Parathyroid adenoma (tissue), 2 donors: ENCODE measurements around the gene RAP1GAP.

Experiments used
- H2AFZ ChIP-seq: fragments of 300-600 bp; sonication (generic); one replicate; pipeline ENCODE4 v1.7.0; 2017; ENCODE audit warnings: antibody characterized with exemption, mild to moderate bottlenecking
- H3K27ac ChIP-seq: fragments of 300-600 bp; sonication (generic); one replicate; pipeline ENCODE4 v1.7.0; 2017
- H3K27me3 ChIP-seq: fragments of 300-600 bp; sonication (generic); one replicate; pipeline ENCODE4 v1.7.0; 2017; ENCODE audit warnings: low read length; ENCODE audit not compliant: control insufficient read depth, insufficient read depth
- H3K36me3 ChIP-seq: fragments of 300-600 bp; sonication (generic); one replicate; pipeline ENCODE4 v1.7.0; 2017; ENCODE audit warnings: low read length; ENCODE audit not compliant: control insufficient read depth, insufficient read depth
- H3K4me1 ChIP-seq: fragments of 300-600 bp; sonication (generic); one replicate; pipeline ENCODE4 v1.7.0; 2017; ENCODE audit warnings: control low read depth
- H3K4me2 ChIP-seq: fragments of 300-600 bp; sonication (generic); one replicate; pipeline ENCODE4 v1.7.0; 2017; ENCODE audit warnings: low read length
- H3K4me3 ChIP-seq: fragments of 300-600 bp; sonication (generic); one replicate; pipeline ENCODE4 v1.7.0; 2017; ENCODE audit warnings: low read depth, low read length
- H3K79me2 ChIP-seq: fragments of 300-600 bp; sonication (generic); one replicate; pipeline ENCODE4 v1.7.0; 2017; ENCODE audit warnings: control low read depth
- H3K9ac ChIP-seq: fragments of 300-600 bp; sonication (generic); one replicate; pipeline ENCODE4 v1.7.0; 2017; ENCODE audit warnings: mild to moderate bottlenecking
- H3K9me3 ChIP-seq: fragments of 300-600 bp; sonication (generic); one replicate; pipeline ENCODE4 v1.7.0; 2017; ENCODE audit warnings: low read length; ENCODE audit not compliant: control insufficient read depth
- CTCF ChIP-seq: fragments of 300-600 bp; sonication (generic); IDR thresholded peaks from one replicate; pipeline ENCODE4 v1.7.0; 2017; ENCODE audit warnings: antibody characterized with exemption, mild to moderate bottlenecking
- donor health status: primary hyperparathyroidism.

The RAP1GAP gene

GRCh38 chr1:21550097-21550496 is 119.1 kb downstream of the RAP1GAP start:
- no peaks in the 10 kb centered on the region for H3K9me3 ChIP-seq
- H3K4me2 ChIP-seq = no peak overlapping the region
- H3K4me3 ChIP-seq = no peak overlapping the region
- H2AFZ ChIP-seq = no peak overlapping the region
- H3K79me2 ChIP-seq = no peaks in the 10 kb centered on the region
- no peaks in the 10 kb centered on the region for H3K4me1 ChIP-seq
- no peak overlapping the region for H3K27ac ChIP-seq
- no peak for TF ChIP-seq CTCF
- no peaks in the 10 kb centered on the region for H3K27me3 ChIP-seq
- H3K9ac ChIP-seq = no peak overlapping the region
- no peaks in the 10 kb centered on the region for H3K36me3 ChIP-seq

- no peak overlapping the region for H3K9ac ChIP-seq
- H3K4me3 ChIP-seq = no peak overlapping the region
- H3K36me3 ChIP-seq = no peaks in the 10 kb centered on the region
- H3K27ac ChIP-seq = no peak overlapping the region
- H3K9me3 ChIP-seq = no peaks in the 10 kb centered on the region
- no peak overlapping the region for H3K4me2 ChIP-seq
- no peaks in the 10 kb centered on the region for H3K79me2 ChIP-seq
- no peaks in the 10 kb centered on the region for H3K27me3 ChIP-seq
- H3K4me1 ChIP-seq = no peaks in the 10 kb centered on the region
- H2AFZ ChIP-seq = no peak overlapping the region
- TF ChIP-seq CTCF = no peak
Observed at GRCh38 chr1:21547876-21548275, 121.3 kb downstream of the RAP1GAP start.
